GM23338 (cell line): ENCODE results near the gene LHFPL4. TPM values are rescaled to one million over a fixed set of nuclear protein-coding genes. Genes with fewer than 3 reads are reported as not detected.

Experiments
- ATAC-seq: fragments of 200-7000 bp; cut with Tn5 transposase; 3 replicates; pipeline ENCODE4 v1.9.1; 2020
- DNase-seq: peaks from one replicate; pipeline ENCODE4 v3.0.0-alpha.2; 2015; ENCODE audit warnings: low spot score
- H2AFZ ChIP-seq: fragments of 200-600 bp; sonication (generic); 2 replicates; pipeline ENCODE4 v1.8.0; 2016; ENCODE audit warnings: antibody characterized with exemption, mild to moderate bottlenecking, moderate library complexity
- H3F3A ChIP-seq: fragments of 200-600 bp; sonication (generic); replicated peaks from 2 replicates; pipeline ENCODE4 v1.8.0; 2017; ENCODE audit warnings: antibody characterized with exemption, mixed run types, low read depth
- H3K27ac ChIP-seq: fragments of 200-600 bp; sonication (generic); 2 replicates; pipeline ENCODE4 v1.6.1; 2016; ENCODE audit warnings: low read depth
- H3K27me3 ChIP-seq: fragments of 200-600 bp; sonication (generic); 2 replicates; pipeline ENCODE4 v1.8.0; 2016; ENCODE audit warnings: mild to moderate bottlenecking, mixed run types, moderate library complexity; ENCODE audit not compliant: insufficient read depth
- H3K36me3 ChIP-seq: fragments of 200-600 bp; sonication (generic); 2 replicates; pipeline ENCODE4 v1.8.0; 2016; ENCODE audit warnings: mild to moderate bottlenecking; ENCODE audit not compliant: insufficient read depth
- H3K4me1 ChIP-seq: fragments of 200-600 bp; sonication (generic); 2 replicates; pipeline ENCODE4 v1.8.0; 2016; ENCODE audit warnings: mild to moderate bottlenecking, moderate library complexity; ENCODE audit not compliant: insufficient read depth
- H3K4me2 ChIP-seq: fragments of 200-600 bp; sonication (generic); 2 replicates; pipeline ENCODE4 v1.7.1; 2017; ENCODE audit warnings: mixed run types
- H3K4me3 ChIP-seq: fragments of 200-600 bp; sonication (generic); 2 replicates; pipeline ENCODE4 v1.6.1; 2016; ENCODE audit warnings: mixed run types
- H3K79me2 ChIP-seq: fragments of 200-600 bp; sonication (generic); replicated peaks from 2 replicates; pipeline ENCODE4 v1.8.0; 2017; ENCODE audit warnings: mild to moderate bottlenecking; ENCODE audit not compliant: insufficient read depth
- H3K9me2 ChIP-seq: fragments of 200-600 bp; sonication (generic); 2 replicates; pipeline ENCODE4 v1.8.0; 2017; ENCODE audit not compliant: insufficient read depth
- H4K20me1 ChIP-seq: fragments of 200-600 bp; sonication (generic); replicated peaks from 2 replicates; pipeline ENCODE4 v1.8.0; 2017; ENCODE audit warnings: mild to moderate bottlenecking; ENCODE audit not compliant: insufficient read depth
- H3K27ac Mint-ChIP-seq: 2 replicates; pipeline ENCODE4 v1.8.0; 2020; ENCODE audit warnings: inconsistent platforms, mild to moderate bottlenecking, moderate library complexity, mixed read lengths
- H3K27me3 Mint-ChIP-seq: 3 replicates; pipeline ENCODE4 v1.8.0; 2022; ENCODE audit warnings: low read depth, mild to moderate bottlenecking, moderate library complexity, mixed read lengths, inconsistent platforms; ENCODE audit not compliant: insufficient read depth, poor library complexity
- H3K36me3 Mint-ChIP-seq: 3 replicates; pipeline ENCODE4 v1.8.0; 2021; ENCODE audit warnings: low read depth, mild to moderate bottlenecking, inconsistent platforms, moderate library complexity, mixed read lengths
- H3K4me1 Mint-ChIP-seq: 3 replicates; pipeline ENCODE4 v1.8.0; 2020; ENCODE audit warnings: mild to moderate bottlenecking, inconsistent platforms, mixed read lengths
- H3K4me3 Mint-ChIP-seq: 3 replicates; pipeline ENCODE4 v1.8.0; 2021; ENCODE audit warnings: moderate library complexity, mild to moderate bottlenecking, inconsistent platforms, mixed read lengths
- H3K9me3 Mint-ChIP-seq: 3 replicates; pipeline ENCODE4 v1.8.0; 2020; ENCODE audit warnings: moderate library complexity, mild to moderate bottlenecking, inconsistent platforms, mixed read lengths
- CREB1 ChIP-seq: fragments of 250-450 bp; sonication (Bioruptor Pico); IDR thresholded peaks from 2 replicates; pipeline ENCODE4 v1.5.0; 2020; ENCODE audit warnings: low read depth, mild to moderate bottlenecking, moderate library complexity
- EZH2 ChIP-seq: fragments of 200-600 bp; sonication (generic); IDR thresholded peaks from one replicate; pipeline ENCODE4 v1.8.0; 2017; ENCODE audit warnings: antibody characterized with exemption, mild to moderate bottlenecking, low read depth; ENCODE audit not compliant: unreplicated experiment
- EZH2phosphoT487 ChIP-seq: fragments of 200-600 bp; sonication (generic); IDR thresholded peaks from one replicate; pipeline ENCODE4 v1.8.1; 2018; ENCODE audit warnings: antibody characterized with exemption; ENCODE audit not compliant: unreplicated experiment
- JUNB ChIP-seq: IDR thresholded peaks from one replicate; pipeline ENCODE4 v1.6.1; 2016; ENCODE audit warnings: antibody characterized with exemption; ENCODE audit not compliant: unreplicated experiment
- STAT1 ChIP-seq: IDR thresholded peaks from one replicate; pipeline ENCODE4 v1.6.1; 2016; ENCODE audit warnings: antibody characterized with exemption; ENCODE audit not compliant: unreplicated experiment
- ZNF331 ChIP-seq: fragments of 250-450 bp; sonication (Bioruptor Pico); IDR thresholded peaks from 2 replicates; pipeline ENCODE4 v1.5.0; 2020; ENCODE audit warnings: low read depth, mild to moderate bottlenecking, moderate library complexity
- polyA plus RNA-seq: library from polyadenylated mRNA; unstranded; fragments of >200 nt; fragmentation: Nextera tagmentation; extraction: Ambion mirVana; gene quantifications from 2 replicates; pipeline ENCODE4 v1.2.1, GENCODE V29; 2016
- total RNA-seq: library from RNA; depleted of rRNA; stranded (reverse); fragments of >200 nt; shearing (Covaris generic); gene quantifications from 2 replicates; pipeline ENCODE4 v1.2.3, GENCODE V29; 2014
- TF ChIP-seq, protein P1 (sequence below), 2 experiments: fragments of 200-600 bp in 1 of 2; sonication (generic) in 1 of 2; conservative IDR thresholded peaks; 2 replicates each; pipeline versions ENCODE4 v1.5.1 to v1.6.1; 2016 to 2017; ENCODE audit warnings: antibody characterized with exemption in 2 of 2, low read depth in 2 of 2, mild to moderate bottlenecking in 2 of 2, moderate library complexity in 1 of 2
- TF ChIP-seq, protein P2 (sequence below): IDR thresholded peaks from 2 replicates; pipeline ENCODE4 v1.6.1; 2016; ENCODE audit warnings: antibody characterized with exemption
- TF ChIP-seq, protein P3 (sequence below): fragments of 250-450 bp; sonication (Bioruptor Pico); IDR thresholded peaks from 2 replicates; pipeline ENCODE4 v1.5.0; 2020; ENCODE audit warnings: mild to moderate bottlenecking, moderate library complexity

LHFPL4 gene
- total and polyA plus RNA-seq, 2 experiments from 2014 or later: 2.3 to 11.5 TPM

DNA sequence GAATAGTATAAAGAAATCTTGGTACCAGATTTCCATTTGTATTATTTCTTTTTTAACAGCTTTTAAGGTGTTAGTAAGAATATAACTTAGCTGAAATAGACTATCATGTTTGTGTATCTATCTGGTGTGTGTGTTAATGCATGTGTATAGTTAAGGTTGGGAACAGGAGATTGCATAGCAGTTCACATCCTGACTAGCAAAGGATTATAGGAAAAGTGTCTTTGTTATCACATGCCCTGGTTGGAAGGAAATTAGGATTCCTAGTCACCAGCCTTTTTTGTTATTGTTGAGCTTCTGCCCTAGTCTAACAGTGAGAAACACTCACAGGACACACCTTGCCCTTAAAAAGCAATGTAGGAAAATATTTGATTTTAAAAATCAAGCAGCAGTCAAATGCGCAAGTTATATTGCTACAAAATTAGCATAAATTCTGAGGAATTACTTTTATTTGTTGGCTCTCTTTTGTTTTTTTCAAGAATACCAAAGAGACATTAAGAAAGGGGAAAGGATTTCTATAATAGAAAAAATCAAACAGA lies 98.0 kb downstream of the LHFPL4 start:
- H3F3A ChIP-seq: peaks cover 2% of the 10 kb centered on the region; the same call in 1 of the 2 replicates
- H3K4me2 ChIP-seq: no peak overlapping the region
- Mint-ChIP-seq H3K27ac (no peak overlapping the region), H3K36me3 (peaks cover 72% of the 10 kb centered on the region), H3K4me3 (no peak overlapping the region), H3K9me3 (no peaks in the 10 kb centered on the region; the same call in 2 of the 3 replicates), H3K27me3 (peaks cover 8% of the 10 kb centered on the region), H3K4me1 (no peaks in the 10 kb centered on the region)
- no peaks in the 10 kb centered on the region for H3K4me1 ChIP-seq
- no peak overlapping the region for H3K4me3 ChIP-seq
- no peak overlapping the region for H2AFZ ChIP-seq
- H3K9me2 ChIP-seq: no peaks in the 10 kb centered on the region
- peaks cover 7% of the 10 kb centered on the region for H4K20me1 ChIP-seq
- no peak overlapping the region for H3K27ac ChIP-seq
- no peaks in the 10 kb centered on the region for H3K27me3 ChIP-seq
- ATAC-seq: no peak
- peaks cover 74% of the 10 kb centered on the region for H3K36me3 ChIP-seq
- no peak for TF ChIP-seq CREB1
- no peak for TF ChIP-seq JUNB
- TF ChIP-seq, protein P1, sequence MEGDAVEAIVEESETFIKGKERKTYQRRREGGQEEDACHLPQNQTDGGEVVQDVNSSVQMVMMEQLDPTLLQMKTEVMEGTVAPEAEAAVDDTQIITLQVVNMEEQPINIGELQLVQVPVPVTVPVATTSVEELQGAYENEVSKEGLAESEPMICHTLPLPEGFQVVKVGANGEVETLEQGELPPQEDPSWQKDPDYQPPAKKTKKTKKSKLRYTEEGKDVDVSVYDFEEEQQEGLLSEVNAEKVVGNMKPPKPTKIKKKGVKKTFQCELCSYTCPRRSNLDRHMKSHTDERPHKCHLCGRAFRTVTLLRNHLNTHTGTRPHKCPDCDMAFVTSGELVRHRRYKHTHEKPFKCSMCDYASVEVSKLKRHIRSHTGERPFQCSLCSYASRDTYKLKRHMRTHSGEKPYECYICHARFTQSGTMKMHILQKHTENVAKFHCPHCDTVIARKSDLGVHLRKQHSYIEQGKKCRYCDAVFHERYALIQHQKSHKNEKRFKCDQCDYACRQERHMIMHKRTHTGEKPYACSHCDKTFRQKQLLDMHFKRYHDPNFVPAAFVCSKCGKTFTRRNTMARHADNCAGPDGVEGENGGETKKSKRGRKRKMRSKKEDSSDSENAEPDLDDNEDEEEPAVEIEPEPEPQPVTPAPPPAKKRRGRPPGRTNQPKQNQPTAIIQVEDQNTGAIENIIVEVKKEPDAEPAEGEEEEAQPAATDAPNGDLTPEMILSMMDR (conservative IDR thresholded peaks at IDR 0.05; ENCODE audit: low read depth in 2 of 2): no peak
- no peak for TF ChIP-seq ZNF331 (CRISPR knock-in tag)
- TF ChIP-seq, protein P2, sequence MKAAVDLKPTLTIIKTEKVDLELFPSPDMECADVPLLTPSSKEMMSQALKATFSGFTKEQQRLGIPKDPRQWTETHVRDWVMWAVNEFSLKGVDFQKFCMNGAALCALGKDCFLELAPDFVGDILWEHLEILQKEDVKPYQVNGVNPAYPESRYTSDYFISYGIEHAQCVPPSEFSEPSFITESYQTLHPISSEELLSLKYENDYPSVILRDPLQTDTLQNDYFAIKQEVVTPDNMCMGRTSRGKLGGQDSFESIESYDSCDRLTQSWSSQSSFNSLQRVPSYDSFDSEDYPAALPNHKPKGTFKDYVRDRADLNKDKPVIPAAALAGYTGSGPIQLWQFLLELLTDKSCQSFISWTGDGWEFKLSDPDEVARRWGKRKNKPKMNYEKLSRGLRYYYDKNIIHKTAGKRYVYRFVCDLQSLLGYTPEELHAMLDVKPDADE: no peak
- no peak for TF ChIP-seq STAT1
- TF ChIP-seq, protein P3, sequence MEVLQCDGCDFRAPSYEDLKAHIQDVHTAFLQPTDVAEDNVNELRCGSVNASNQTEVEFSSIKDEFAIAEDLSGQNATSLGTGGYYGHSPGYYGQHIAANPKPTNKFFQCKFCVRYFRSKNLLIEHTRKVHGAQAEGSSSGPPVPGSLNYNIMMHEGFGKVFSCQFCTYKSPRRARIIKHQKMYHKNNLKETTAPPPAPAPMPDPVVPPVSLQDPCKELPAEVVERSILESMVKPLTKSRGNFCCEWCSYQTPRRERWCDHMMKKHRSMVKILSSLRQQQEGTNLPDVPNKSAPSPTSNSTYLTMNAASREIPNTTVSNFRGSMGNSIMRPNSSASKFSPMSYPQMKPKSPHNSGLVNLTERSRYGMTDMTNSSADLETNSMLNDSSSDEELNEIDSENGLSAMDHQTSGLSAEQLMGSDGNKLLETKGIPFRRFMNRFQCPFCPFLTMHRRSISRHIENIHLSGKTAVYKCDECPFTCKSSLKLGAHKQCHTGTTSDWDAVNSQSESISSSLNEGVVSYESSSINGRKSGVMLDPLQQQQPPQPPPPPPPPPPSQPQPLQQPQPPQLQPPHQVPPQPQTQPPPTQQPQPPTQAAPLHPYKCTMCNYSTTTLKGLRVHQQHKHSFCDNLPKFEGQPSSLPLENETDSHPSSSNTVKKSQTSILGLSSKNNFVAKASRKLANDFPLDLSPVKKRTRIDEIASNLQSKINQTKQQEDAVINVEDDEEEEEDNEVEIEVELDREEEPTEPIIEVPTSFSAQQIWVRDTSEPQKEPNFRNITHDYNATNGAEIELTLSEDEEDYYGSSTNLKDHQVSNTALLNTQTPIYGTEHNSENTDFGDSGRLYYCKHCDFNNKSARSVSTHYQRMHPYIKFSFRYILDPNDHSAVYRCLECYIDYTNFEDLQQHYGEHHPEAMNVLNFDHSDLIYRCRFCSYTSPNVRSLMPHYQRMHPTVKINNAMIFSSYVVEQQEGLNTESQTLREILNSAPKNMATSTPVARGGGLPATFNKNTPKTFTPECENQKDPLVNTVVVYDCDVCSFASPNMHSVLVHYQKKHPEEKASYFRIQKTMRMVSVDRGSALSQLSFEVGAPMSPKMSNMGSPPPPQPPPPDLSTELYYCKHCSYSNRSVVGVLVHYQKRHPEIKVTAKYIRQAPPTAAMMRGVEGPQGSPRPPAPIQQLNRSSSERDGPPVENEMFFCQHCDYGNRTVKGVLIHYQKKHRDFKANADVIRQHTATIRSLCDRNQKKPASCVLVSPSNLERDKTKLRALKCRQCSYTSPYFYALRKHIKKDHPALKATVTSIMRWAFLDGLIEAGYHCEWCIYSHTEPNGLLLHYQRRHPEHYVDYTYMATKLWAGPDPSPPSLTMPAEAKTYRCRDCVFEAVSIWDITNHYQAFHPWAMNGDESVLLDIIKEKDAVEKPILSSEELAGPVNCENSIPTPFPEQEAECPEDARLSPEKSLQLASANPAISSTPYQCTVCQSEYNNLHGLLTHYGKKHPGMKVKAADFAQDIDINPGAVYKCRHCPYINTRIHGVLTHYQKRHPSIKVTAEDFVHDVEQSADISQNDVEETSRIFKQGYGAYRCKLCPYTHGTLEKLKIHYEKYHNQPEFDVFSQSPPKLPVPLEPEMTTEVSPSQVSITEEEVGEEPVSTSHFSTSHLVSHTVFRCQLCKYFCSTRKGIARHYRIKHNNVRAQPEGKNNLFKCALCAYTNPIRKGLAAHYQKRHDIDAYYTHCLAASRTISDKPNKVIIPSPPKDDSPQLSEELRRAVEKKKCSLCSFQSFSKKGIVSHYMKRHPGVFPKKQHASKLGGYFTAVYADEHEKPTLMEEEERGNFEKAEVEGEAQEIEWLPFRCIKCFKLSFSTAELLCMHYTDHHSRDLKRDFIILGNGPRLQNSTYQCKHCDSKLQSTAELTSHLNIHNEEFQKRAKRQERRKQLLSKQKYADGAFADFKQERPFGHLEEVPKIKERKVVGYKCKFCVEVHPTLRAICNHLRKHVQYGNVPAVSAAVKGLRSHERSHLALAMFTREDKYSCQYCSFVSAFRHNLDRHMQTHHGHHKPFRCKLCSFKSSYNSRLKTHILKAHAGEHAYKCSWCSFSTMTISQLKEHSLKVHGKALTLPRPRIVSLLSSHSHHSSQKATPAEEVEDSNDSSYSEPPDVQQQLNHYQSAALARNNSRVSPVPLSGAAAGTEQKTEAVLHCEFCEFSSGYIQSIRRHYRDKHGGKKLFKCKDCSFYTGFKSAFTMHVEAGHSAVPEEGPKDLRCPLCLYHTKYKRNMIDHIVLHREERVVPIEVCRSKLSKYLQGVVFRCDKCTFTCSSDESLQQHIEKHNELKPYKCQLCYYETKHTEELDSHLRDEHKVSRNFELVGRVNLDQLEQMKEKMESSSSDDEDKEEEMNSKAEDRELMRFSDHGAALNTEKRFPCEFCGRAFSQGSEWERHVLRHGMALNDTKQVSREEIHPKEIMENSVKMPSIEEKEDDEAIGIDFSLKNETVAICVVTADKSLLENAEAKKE: no peak
- no peak for TF ChIP-seq EZH2phosphoT487
- no peak for TF ChIP-seq EZH2
- H3K79me2 ChIP-seq: peaks cover 24% of the 10 kb centered on the region
- DNase-seq: no peak
